ENCODE results near the gene HDAC7. TPM values are rescaled to one million over a fixed set of nuclear protein-coding genes. Genes with fewer than 3 reads are reported as not detected.
A peak's percentile ranks its signal among the peaks of the same experiment; 100 is the strongest.

HDAC7 gene
- total and polyA plus RNA-seq, 8 donors, result 22.8 to 313 (median 46.8) TPM

DNA sequence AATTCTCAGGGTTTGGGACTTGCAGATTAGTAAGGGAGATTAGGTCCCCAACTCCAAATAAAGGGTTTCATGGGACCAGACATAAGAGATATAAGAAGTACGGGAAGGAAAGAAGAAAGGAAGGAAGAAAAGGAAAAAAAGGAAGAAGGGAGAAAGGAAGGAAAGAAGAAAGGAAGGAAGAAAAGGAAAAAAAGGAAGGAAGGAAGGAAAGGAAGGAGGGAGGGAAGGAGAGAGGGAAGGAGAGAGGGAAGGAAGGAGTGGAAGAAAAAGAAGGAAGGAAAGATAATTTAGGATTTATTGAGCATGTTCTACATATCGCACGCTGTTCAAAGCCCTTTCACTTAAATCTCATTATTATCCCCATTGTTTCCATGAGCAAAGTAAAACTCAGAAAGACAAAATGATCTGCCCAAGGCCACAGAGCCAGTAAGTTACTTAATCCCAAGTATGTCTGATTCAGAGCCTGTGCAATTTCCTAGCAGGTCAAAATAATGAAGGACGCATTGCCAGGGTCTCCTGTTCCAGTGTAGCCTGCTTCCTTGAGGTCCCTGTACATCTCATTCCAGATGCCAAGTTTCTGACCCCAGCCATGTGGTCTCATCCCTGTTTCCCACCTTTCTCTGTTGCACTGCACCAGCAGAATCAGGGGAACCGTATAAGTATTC, 3.9 kb upstream of the HDAC7 start:
- 89 to 95% (median 92%) methylated on average over 5 of the region's 5 CpGs for WGBS, 5 donors

DNA sequence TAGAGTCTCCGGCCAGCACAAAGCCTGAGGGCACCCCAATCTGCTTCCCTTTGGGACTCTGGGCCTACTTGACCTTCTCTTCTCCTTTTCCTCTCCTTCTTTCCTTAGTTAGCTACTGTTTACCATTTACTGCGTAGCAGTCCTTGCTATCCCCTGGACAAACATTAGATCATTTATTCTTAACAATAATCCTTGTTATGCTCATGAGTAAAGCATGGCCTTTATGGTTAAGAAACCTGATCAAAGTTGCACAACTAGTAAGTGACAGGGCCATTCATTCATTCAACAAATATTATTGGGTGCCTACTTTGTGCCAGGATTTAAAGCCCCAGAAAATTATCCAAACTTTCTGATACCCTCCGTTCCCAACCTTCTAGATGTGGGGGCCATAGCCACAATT, 3.2 kb upstream of the HDAC7 start:
- Histone ChIP-seq H3K27me3 (no peaks in the 10 kb centered on the region), H3K4me1 (peaks cover 72 to 90% (median 82%) of the 10 kb centered on the region in 4 donors), H3K27ac (peak overlapping the region; percentile 49 to 99 (median 98)), H3K36me3 (no peaks in the 10 kb centered on the region), H3K9me3 (no peaks in the 10 kb centered on the region), H3K4me3 (no peak overlapping the region)
- DNase-seq, result no peak
- no peak for TF ChIP-seq EP300 (IDR thresholded peaks at IDR 0.05)
- TF ChIP-seq, protein P1, sequence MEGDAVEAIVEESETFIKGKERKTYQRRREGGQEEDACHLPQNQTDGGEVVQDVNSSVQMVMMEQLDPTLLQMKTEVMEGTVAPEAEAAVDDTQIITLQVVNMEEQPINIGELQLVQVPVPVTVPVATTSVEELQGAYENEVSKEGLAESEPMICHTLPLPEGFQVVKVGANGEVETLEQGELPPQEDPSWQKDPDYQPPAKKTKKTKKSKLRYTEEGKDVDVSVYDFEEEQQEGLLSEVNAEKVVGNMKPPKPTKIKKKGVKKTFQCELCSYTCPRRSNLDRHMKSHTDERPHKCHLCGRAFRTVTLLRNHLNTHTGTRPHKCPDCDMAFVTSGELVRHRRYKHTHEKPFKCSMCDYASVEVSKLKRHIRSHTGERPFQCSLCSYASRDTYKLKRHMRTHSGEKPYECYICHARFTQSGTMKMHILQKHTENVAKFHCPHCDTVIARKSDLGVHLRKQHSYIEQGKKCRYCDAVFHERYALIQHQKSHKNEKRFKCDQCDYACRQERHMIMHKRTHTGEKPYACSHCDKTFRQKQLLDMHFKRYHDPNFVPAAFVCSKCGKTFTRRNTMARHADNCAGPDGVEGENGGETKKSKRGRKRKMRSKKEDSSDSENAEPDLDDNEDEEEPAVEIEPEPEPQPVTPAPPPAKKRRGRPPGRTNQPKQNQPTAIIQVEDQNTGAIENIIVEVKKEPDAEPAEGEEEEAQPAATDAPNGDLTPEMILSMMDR (IDR thresholded peaks at IDR 0.05), result no peak
- no peak for TF ChIP-seq POLR2AphosphoS5 (IDR thresholded peaks at IDR 0.05)
- no peak for TF ChIP-seq POLR2A (IDR thresholded peaks at IDR 0.05)
- 66 to 82% (median 73%) methylated on average over 3 of the region's 3 CpGs for WGBS, 5 donors
- intact Hi-C loops (cut with DNase I; ENCODE audit: low total_unique reads), result no loop called here

More for the DNA sequence above, 3.9 kb upstream of the HDAC7 start:
- DNase-seq, result no peak
- Histone ChIP-seq H3K4me1 (peaks cover 72 to 90% (median 82%) of the 10 kb centered on the region in 4 donors), H3K9me3 (no peaks in the 10 kb centered on the region), H3K27me3 (no peaks in the 10 kb centered on the region), H3K4me3 (no peak overlapping the region), H3K27ac (peak overlapping the region in 4 of 5 donors; percentile 97 to 99 (median 98)), H3K36me3 (no peaks in the 10 kb centered on the region)
- TF ChIP-seq EP300 (IDR thresholded peaks at IDR 0.05) (no peak), POLR2AphosphoS5 (IDR thresholded peaks at IDR 0.05) (no peak), POLR2A (IDR thresholded peaks at IDR 0.05) (no peak)
- TF ChIP-seq, protein P1 (IDR thresholded peaks at IDR 0.05), result no peak
- intact Hi-C loops (cut with DNase I; ENCODE audit: low total_unique reads), result no loop called here

DNA sequence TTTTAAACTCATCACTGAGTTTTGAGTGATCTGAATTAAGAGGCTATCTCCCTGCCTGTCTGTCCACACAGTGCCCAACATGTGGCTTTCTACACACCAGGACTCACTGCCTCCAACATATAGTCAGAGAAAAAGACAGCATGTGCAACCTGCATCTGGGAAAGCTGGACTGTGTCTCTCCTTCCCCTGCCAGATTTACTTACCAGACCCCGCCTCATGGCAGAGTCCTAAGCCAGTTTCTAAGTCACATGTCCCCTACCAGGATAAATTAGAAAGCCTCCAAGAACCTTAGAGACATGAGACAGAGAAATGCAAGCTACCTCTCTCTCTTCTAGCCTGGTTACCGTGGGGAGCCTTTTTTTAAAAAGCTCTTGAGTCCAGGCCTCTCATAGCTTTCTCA, 2.7 kb upstream of the HDAC7 start:
- peaks cover 73 to 90% (median 83%) of the 10 kb centered on the region in 4 donors for H3K4me1 ChIP-seq
- H3K4me3 ChIP-seq, result no peak overlapping the region
- H3K36me3 ChIP-seq, result no peaks in the 10 kb centered on the region
- DNase-seq, result no peak
- intact Hi-C loops (cut with DNase I; ENCODE audit: low total_unique reads), result no loop called here
- no peaks in the 10 kb centered on the region for H3K9me3 ChIP-seq
- no peak for TF ChIP-seq EP300 (IDR thresholded peaks at IDR 0.05)
- no peak for TF ChIP-seq POLR2AphosphoS5 (IDR thresholded peaks at IDR 0.05)
- TF ChIP-seq, protein P1 (IDR thresholded peaks at IDR 0.05), result no peak
- TF ChIP-seq POLR2A (IDR thresholded peaks at IDR 0.05), result no peak
- H3K27ac ChIP-seq, result peak overlapping the region; percentile 49 to 99 (median 98)
- WGBS, 5 donors, result 38 to 68% (median 41%) methylated on average over 2 of the region's 2 CpGs
- H3K27me3 ChIP-seq, result no peaks in the 10 kb centered on the region

DNA sequence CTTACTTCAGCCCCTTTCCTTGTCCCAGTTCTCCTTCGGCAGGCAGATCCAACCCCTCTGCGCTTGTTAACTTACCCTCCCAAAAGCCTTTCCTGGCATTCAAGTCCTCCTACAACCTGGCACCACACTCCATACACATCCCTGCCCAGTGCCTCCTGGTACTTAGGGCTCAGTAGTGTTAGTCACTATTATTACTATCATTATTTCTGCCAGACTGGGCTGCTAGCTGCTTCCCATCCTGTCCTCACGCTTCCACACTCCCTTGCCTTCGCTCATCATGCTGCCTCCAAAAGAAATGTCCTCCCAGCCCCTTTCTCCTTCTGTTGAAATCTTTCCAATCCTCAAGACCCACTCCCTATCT, 1.6 kb upstream of the HDAC7 start:
- H3K27ac ChIP-seq, result peak overlapping the region; percentile 64 to 99 (median 98)
- intact Hi-C loops (cut with DNase I; ENCODE audit: low total_unique reads), result no loop called here
- H3K4me3 ChIP-seq, result no peak overlapping the region
- no peak for DNase-seq
- no peaks in the 10 kb centered on the region for H3K36me3 ChIP-seq
- WGBS, 5 donors, result 82 to 91% (median 88%) methylated on average over 4 of the region's 4 CpGs
- H3K4me1 ChIP-seq, result peaks cover 80 to 90% (median 87%) of the 10 kb centered on the region in 4 donors
- no peak for TF ChIP-seq POLR2A (IDR thresholded peaks at IDR 0.05)
- TF ChIP-seq EP300 (IDR thresholded peaks at IDR 0.05), result no peak
- TF ChIP-seq, protein P1 (IDR thresholded peaks at IDR 0.05), result no peak
- no peak for TF ChIP-seq POLR2AphosphoS5 (IDR thresholded peaks at IDR 0.05)
- no peaks in the 10 kb centered on the region for H3K9me3 ChIP-seq
- no peaks in the 10 kb centered on the region for H3K27me3 ChIP-seq
